Panc1 (cell line): ENCODE data around the gene EMX1.

Experiments
- CTCF ChIP-seq: fragments of 450-650 bp; IDR thresholded peaks from 2 replicates; pipeline ENCODE4 v1.5.1; 2017; ENCODE audit warnings: mild to moderate bottlenecking
- POLR2AphosphoS5 ChIP-seq: IDR thresholded peaks from 2 replicates; pipeline ENCODE4 v1.6.1; 2012; ENCODE audit warnings: mild to moderate bottlenecking, low read depth, low read length, moderate library complexity
- REST ChIP-seq, 2 experiments: IDR thresholded peaks; 2 replicates each; pipeline ENCODE4 v1.6.1; 2011 to 2012; ENCODE audit warnings: low read depth in 2 of 2, control low read depth in 1 of 2, low read length in 1 of 2, mild to moderate bottlenecking in 1 of 2, moderate library complexity in 1 of 2; ENCODE audit not compliant: insufficient read depth in 1 of 2
- SIN3A ChIP-seq: IDR thresholded peaks from 2 replicates; pipeline ENCODE4 v1.6.1; 2012; ENCODE audit warnings: low read depth, mild to moderate bottlenecking, low read length, moderate library complexity, borderline replicate concordance; ENCODE audit not compliant: insufficient read depth
- TCF7L2 ChIP-seq: IDR thresholded peaks from 2 replicates; pipeline ENCODE4 v1.6.1; 2011; ENCODE audit warnings: mild to moderate bottlenecking, low read depth, low read length, inconsistent platforms

GRCh38 chr2:72953528-72953927 is 36.2 kb downstream of the EMX1 start:
- TF ChIP-seq CTCF (no peak), REST (IDR thresholded peaks at IDR 0.05; ENCODE audit: insufficient read depth in 1 of 2, low read depth in 2 of 2, low read length in 1 of 2) (no peak), POLR2AphosphoS5 (no peak), TCF7L2 (no peak), SIN3A (no peak)
